HepG2 (cell line): ENCODE data around the gene COPS7A. TPM values are rescaled to one million over a fixed set of nuclear protein-coding genes. Genes with fewer than 3 reads are reported as not detected.

Experiments used
- ARNT ChIP-seq: fragments of 450-650 bp; IDR thresholded peaks from 2 replicates; pipeline ENCODE4 v1.6.1; 2017
- ATAD3A ChIP-seq: sonication (generic); formaldehyde crosslinking; IDR thresholded peaks from 2 replicates; pipeline ENCODE4 v1.4.0; 2020; ENCODE audit warnings: missing genetic modification reagents
- ATF5 ChIP-seq: sonication (generic); formaldehyde crosslinking; IDR thresholded peaks from 2 replicates; pipeline ENCODE4 v1.4.0; 2020; ENCODE audit warnings: mild to moderate bottlenecking, low read depth, missing genetic modification reagents
- EHMT2 ChIP-seq: fragments of 200-600 bp; sonication (generic); IDR thresholded peaks from 2 replicates; pipeline ENCODE4 v1.7.0; 2017; ENCODE audit warnings: antibody characterized with exemption, low read depth, low read length, borderline replicate concordance
- FOXC1 ChIP-seq: sonication (generic); formaldehyde crosslinking; IDR thresholded peaks from 2 replicates; pipeline ENCODE4 v1.8.0; 2022; ENCODE audit warnings: mild to moderate bottlenecking, missing genetic modification reagents, borderline replicate concordance
- GATAD2A ChIP-seq: IDR thresholded peaks from 2 replicates; pipeline ENCODE4 v1.6.1; 2016
- GTF3A ChIP-seq: sonication (generic); formaldehyde crosslinking; conservative IDR thresholded peaks from 2 replicates; pipeline ENCODE4 v1.4.0; 2020; ENCODE audit warnings: mild to moderate bottlenecking, missing genetic modification reagents
- KLF15 ChIP-seq: sonication (generic); formaldehyde crosslinking; IDR thresholded peaks from 2 replicates; pipeline ENCODE4 v1.8.1; 2023; ENCODE audit warnings: borderline replicate concordance, mild to moderate bottlenecking, inconsistent platforms, missing genetic modification reagents, mixed read lengths
- KLF16 ChIP-seq, 2 experiments: sonication (generic) in 1 of 2; formaldehyde crosslinking in 1 of 2; IDR thresholded peaks; 2 replicates each; pipeline versions ENCODE4 v1.6.1 to v1.8.0; 2016 to 2023; ENCODE audit warnings: missing genetic modification reagents in 2 of 2, missing compliant biosample characterization in 1 of 2
- MYC ChIP-seq: sonication (generic); formaldehyde crosslinking; IDR thresholded peaks from 2 replicates; pipeline ENCODE4 v1.9.0; 2021; ENCODE audit warnings: missing genetic modification reagents, borderline replicate concordance
- NCOR1 ChIP-seq: fragments of 200-600 bp; sonication (generic); IDR thresholded peaks from 2 replicates; pipeline ENCODE4 v1.7.0; 2017; ENCODE audit warnings: antibody characterized with exemption, low read length, borderline replicate concordance
- RFX5 ChIP-seq: IDR thresholded peaks from 2 replicates; pipeline ENCODE4 v1.6.1; 2011; ENCODE audit warnings: low read depth, low read length, improper control_type of control experiment
- SNAPC2 ChIP-seq: sonication (generic); formaldehyde crosslinking; IDR thresholded peaks from 2 replicates; pipeline ENCODE4 v1.8.1; 2022; ENCODE audit warnings: mild to moderate bottlenecking, missing genetic modification reagents
- TCF7 ChIP-seq: sonication (generic); IDR thresholded peaks from 2 replicates; pipeline ENCODE4 v1.6.1; 2016; ENCODE audit warnings: antibody characterized with exemption, low read depth
- ZBTB20 ChIP-seq: sonication (generic); formaldehyde crosslinking; IDR thresholded peaks from 2 replicates; pipeline ENCODE4 v1.8.1; 2023; ENCODE audit warnings: missing genetic modification reagents, low read depth, mild to moderate bottlenecking, borderline replicate concordance
- ZMYM3 ChIP-seq: sonication (generic); formaldehyde crosslinking; IDR thresholded peaks from 2 replicates; pipeline ENCODE4 v1.5.1; 2020; ENCODE audit warnings: mild to moderate bottlenecking, missing genetic modification reagents
- ZNF12 ChIP-seq: sonication (generic); formaldehyde crosslinking; IDR thresholded peaks from 2 replicates; pipeline ENCODE4 v1.5.0; 2020; ENCODE audit warnings: missing genetic modification reagents
- ZNF256 ChIP-seq: sonication (generic); formaldehyde crosslinking; conservative IDR thresholded peaks from 2 replicates; pipeline ENCODE4 v1.4.0; 2020; ENCODE audit warnings: missing genetic modification reagents
- ZNF414 ChIP-seq: sonication (generic); formaldehyde crosslinking; IDR thresholded peaks from 2 replicates; pipeline ENCODE4 v1.5.0; 2020; ENCODE audit warnings: missing genetic modification reagents
- ZNF646 ChIP-seq: sonication (generic); formaldehyde crosslinking; IDR thresholded peaks from 2 replicates; pipeline ENCODE4 v1.9.0; 2021; ENCODE audit warnings: mild to moderate bottlenecking, missing genetic modification reagents
- ZNF768 ChIP-seq: sonication (generic); formaldehyde crosslinking; IDR thresholded peaks from 2 replicates; pipeline ENCODE4 v1.4.0; 2020; ENCODE audit warnings: missing genetic modification reagents
- polyA plus RNA-seq, 8 experiments: library from polyadenylated mRNA; depleted of rRNA in 3 of 8; stranded (reverse) in 7 of 8; unstranded in 1 of 8; fragments of >200 nt; fragmentation: Illumina TruSeq in 4 of 8; extraction: Trizol in 4 of 8; gene quantifications; 2 replicates each; pipeline versions ENCODE4 v1.2.1 to v1.2.3, GENCODE V29; 2011 to 2016; ENCODE audit warnings: low read depth in 4 of 8, missing spikeins in 1 of 8, mixed read lengths in 1 of 8; ENCODE audit not compliant: insufficient read depth in 1 of 8
- total RNA-seq, 5 experiments: library from RNA; depleted of rRNA; stranded (reverse); fragments of >200 nt; fragmentation: Illumina TruSeq; extraction: Trizol; gene quantifications; 2 replicates each; pipeline ENCODE4 v1.2.3, GENCODE V29; 2016; ENCODE audit warnings: low read depth in 1 of 5

Gene COPS7A
- total and polyA plus RNA-seq, 2 of the 13 experiments (the other 11 are each of a cell fraction or from before 2014, with no cell fraction given), result 40.0 to 73.6 TPM

GRCh38 chr12:6723607-6724408, at the start of gene COPS7A (continued):
- TF ChIP-seq KLF15 (CRISPR knock-in tag) (peak; percentile 95), GATAD2A (peak; percentile 64; the same call in 1 of the 2 replicates), EHMT2 (no peak), ZNF256 (CRISPR knock-in tag) (peak; percentile 94), ZMYM3 (CRISPR knock-in tag) (no peak), ZNF768 (CRISPR knock-in tag) (no peak; the same call in 1 of the 2 replicates), RFX5 (no peak; the same call in 1 of the 2 replicates), ATF5 (CRISPR knock-in tag) (peak; percentile 60; the same call in 1 of the 2 replicates), MYC (CRISPR knock-in tag) (peak; percentile 95), ZBTB20 (CRISPR knock-in tag) (peak; percentile 78; the same call in 1 of the 2 replicates), ZNF646 (CRISPR knock-in tag) (no peak), GTF3A (CRISPR knock-in tag) (no peak), ARNT (no peak), TCF7 (no peak), FOXC1 (CRISPR knock-in tag) (peak; percentile 94), ZNF12 (no peak), KLF16 (CRISPR knock-in tag; IDR thresholded peaks at IDR 0.05) (peak in 1 of 2 experiments; percentile 91; a peak in 2 of 4 replicates), NCOR1 (peak; percentile 42; the same call in 1 of the 2 replicates), ATAD3A (no peak), ZNF414 (no peak; the same call in 1 of the 2 replicates), SNAPC2 (CRISPR knock-in tag) (no peak)
